Parathyroid adenoma (tissue), 2 donors: ENCODE results near the gene ZNF438.
A peak's percentile ranks its signal among the peaks of the same experiment; 100 is the strongest.
"Not testable (repeated sequence)": the region's sequence is repeated elsewhere in the genome, so short reads cannot be mapped to it uniquely, and the experiment has no call there.

Source experiments
- H2AFZ ChIP-seq: fragments of 300-600 bp; sonication (generic); one replicate; pipeline ENCODE4 v1.7.0; 2017; ENCODE audit warnings: antibody characterized with exemption, mild to moderate bottlenecking
- H3K27ac ChIP-seq: fragments of 300-600 bp; sonication (generic); one replicate; pipeline ENCODE4 v1.7.0; 2017
- H3K27me3 ChIP-seq: fragments of 300-600 bp; sonication (generic); one replicate; pipeline ENCODE4 v1.7.0; 2017; ENCODE audit warnings: low read length; ENCODE audit not compliant: control insufficient read depth, insufficient read depth
- H3K36me3 ChIP-seq: fragments of 300-600 bp; sonication (generic); one replicate; pipeline ENCODE4 v1.7.0; 2017; ENCODE audit warnings: low read length; ENCODE audit not compliant: control insufficient read depth, insufficient read depth
- H3K4me1 ChIP-seq: fragments of 300-600 bp; sonication (generic); one replicate; pipeline ENCODE4 v1.7.0; 2017; ENCODE audit warnings: control low read depth
- H3K4me2 ChIP-seq: fragments of 300-600 bp; sonication (generic); one replicate; pipeline ENCODE4 v1.7.0; 2017; ENCODE audit warnings: low read length
- H3K4me3 ChIP-seq: fragments of 300-600 bp; sonication (generic); one replicate; pipeline ENCODE4 v1.7.0; 2017; ENCODE audit warnings: low read depth, low read length
- H3K79me2 ChIP-seq: fragments of 300-600 bp; sonication (generic); one replicate; pipeline ENCODE4 v1.7.0; 2017; ENCODE audit warnings: control low read depth
- H3K9ac ChIP-seq: fragments of 300-600 bp; sonication (generic); one replicate; pipeline ENCODE4 v1.7.0; 2017; ENCODE audit warnings: mild to moderate bottlenecking
- H3K9me3 ChIP-seq: fragments of 300-600 bp; sonication (generic); one replicate; pipeline ENCODE4 v1.7.0; 2017; ENCODE audit warnings: low read length; ENCODE audit not compliant: control insufficient read depth
- TF ChIP-seq, protein P1 (sequence below): fragments of 300-600 bp; sonication (generic); IDR thresholded peaks from one replicate; pipeline ENCODE4 v1.7.0; 2017; ENCODE audit warnings: antibody characterized with exemption, mild to moderate bottlenecking
- donor health status: primary hyperparathyroidism.

The ZNF438 gene

GRCh38 chr10:31032258-31033132 lies 830 bp upstream of the ZNF438 start:
- peak overlapping the region; percentile 75 for H3K4me2 ChIP-seq
- H3K4me1 ChIP-seq = peaks cover 5% of the 10 kb centered on the region
- peak overlapping the region; percentile 99 for H3K27ac ChIP-seq
- TF ChIP-seq, protein P1, sequence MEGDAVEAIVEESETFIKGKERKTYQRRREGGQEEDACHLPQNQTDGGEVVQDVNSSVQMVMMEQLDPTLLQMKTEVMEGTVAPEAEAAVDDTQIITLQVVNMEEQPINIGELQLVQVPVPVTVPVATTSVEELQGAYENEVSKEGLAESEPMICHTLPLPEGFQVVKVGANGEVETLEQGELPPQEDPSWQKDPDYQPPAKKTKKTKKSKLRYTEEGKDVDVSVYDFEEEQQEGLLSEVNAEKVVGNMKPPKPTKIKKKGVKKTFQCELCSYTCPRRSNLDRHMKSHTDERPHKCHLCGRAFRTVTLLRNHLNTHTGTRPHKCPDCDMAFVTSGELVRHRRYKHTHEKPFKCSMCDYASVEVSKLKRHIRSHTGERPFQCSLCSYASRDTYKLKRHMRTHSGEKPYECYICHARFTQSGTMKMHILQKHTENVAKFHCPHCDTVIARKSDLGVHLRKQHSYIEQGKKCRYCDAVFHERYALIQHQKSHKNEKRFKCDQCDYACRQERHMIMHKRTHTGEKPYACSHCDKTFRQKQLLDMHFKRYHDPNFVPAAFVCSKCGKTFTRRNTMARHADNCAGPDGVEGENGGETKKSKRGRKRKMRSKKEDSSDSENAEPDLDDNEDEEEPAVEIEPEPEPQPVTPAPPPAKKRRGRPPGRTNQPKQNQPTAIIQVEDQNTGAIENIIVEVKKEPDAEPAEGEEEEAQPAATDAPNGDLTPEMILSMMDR = no peak
- no peaks in the 10 kb centered on the region for H3K36me3 ChIP-seq
- peak overlapping the region; percentile 99 for H2AFZ ChIP-seq
- no peaks in the 10 kb centered on the region for H3K79me2 ChIP-seq
- no peaks in the 10 kb centered on the region for H3K27me3 ChIP-seq
- H3K9ac ChIP-seq = peak overlapping the region; percentile 82
- H3K4me3 ChIP-seq = peak overlapping the region; percentile 92
- no peaks in the 10 kb centered on the region for H3K9me3 ChIP-seq

DNA sequence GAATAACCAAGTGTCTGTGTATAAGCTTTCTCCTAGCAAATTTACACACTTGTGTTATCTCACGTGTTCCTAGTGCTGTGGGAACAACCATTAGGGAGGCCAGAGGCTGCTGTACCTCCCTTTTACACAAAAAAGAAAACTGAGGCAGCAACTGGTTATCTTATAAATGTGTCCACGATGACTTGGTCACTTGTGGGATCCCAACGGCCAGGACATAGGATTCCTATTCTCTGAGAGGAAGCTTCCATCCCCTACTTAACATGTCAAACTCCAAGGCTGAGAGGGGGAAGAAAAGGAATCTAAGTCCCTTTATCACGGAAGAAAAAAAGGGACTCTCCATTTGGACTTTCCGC lies 484 bp downstream of the ZNF438 start:
- Histone ChIP-seq H3K36me3 (no peaks in the 10 kb centered on the region), H3K4me3 (peak overlapping the region; percentile 92), H3K9ac (peak overlapping the region; percentile 0), H3K27me3 (no peaks in the 10 kb centered on the region), H3K27ac (peak overlapping the region; percentile 99), H2AFZ (peak overlapping the region; percentile 99), H3K4me1 (peaks cover 5% of the 10 kb centered on the region), H3K4me2 (peak overlapping the region; percentile 75), H3K9me3 (no peaks in the 10 kb centered on the region), H3K79me2 (no peaks in the 10 kb centered on the region)
- TF ChIP-seq, protein P1 = no peak

DNA sequence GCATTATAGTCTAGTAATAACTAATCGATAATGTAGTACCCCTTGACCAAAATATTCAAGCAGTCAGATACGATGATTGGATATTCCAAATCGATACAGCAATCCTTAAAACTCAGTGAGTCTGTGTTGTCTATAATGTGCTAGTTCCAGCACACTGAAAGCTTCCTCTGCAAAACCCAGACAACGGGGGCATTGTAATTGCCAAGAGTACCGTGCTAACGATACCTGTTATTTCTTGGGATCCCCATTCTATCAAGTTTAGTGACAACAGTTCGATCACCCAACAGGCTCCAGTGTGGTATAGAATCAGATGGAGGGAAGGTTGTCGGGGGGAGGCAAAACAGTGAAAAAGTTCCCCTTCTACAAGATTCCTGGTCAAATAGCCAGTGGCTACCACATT lies 865 bp downstream of the ZNF438 start:
- H3K9ac ChIP-seq = no peak overlapping the region
- peak overlapping the region; percentile 75 for H3K4me2 ChIP-seq
- H2AFZ ChIP-seq = peak overlapping the region; percentile 99
- no peaks in the 10 kb centered on the region for H3K9me3 ChIP-seq
- no peaks in the 10 kb centered on the region for H3K79me2 ChIP-seq
- peak overlapping the region; percentile 99 for H3K27ac ChIP-seq
- no peaks in the 10 kb centered on the region for H3K36me3 ChIP-seq
- TF ChIP-seq, protein P1 = no peak
- peak overlapping the region; percentile 92 for H3K4me3 ChIP-seq
- no peaks in the 10 kb centered on the region for H3K27me3 ChIP-seq
- peaks cover 5% of the 10 kb centered on the region for H3K4me1 ChIP-seq

DNA sequence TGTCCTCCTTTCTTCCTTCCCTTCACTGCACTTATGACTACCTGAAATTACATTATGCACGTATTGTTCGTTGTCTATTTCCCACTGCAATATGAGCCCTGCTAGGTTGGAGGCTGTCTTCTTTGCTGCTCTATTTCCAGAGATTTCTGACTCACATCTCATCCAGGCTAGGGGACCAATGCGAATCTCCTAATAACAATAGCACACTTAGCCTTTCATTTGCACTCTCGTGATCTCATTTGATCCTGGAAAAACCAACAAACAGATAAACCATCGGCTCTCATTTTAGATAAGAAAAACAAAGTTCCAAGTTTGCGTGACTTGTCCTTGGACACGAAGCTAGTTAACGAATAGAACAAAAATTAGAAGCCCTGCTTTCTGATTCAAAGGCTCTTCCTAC lies 1.4 kb downstream of the ZNF438 start:
- no peaks in the 10 kb centered on the region for H3K79me2 ChIP-seq
- no peaks in the 10 kb centered on the region for H3K36me3 ChIP-seq
- no peak overlapping the region for H3K4me2 ChIP-seq
- no peaks in the 10 kb centered on the region for H3K9me3 ChIP-seq
- H3K9ac ChIP-seq = no peak overlapping the region
- peaks cover 5% of the 10 kb centered on the region for H3K4me1 ChIP-seq
- H3K4me3 ChIP-seq = no peak overlapping the region
- TF ChIP-seq, protein P1 = no peak
- no peak overlapping the region for H2AFZ ChIP-seq
- no peaks in the 10 kb centered on the region for H3K27me3 ChIP-seq
- no peak overlapping the region for H3K27ac ChIP-seq

GRCh38 chr10:31028081-31028480 lies 3.6 kb downstream of the ZNF438 start:
- H3K9ac ChIP-seq = no peak overlapping the region
- H3K4me2 ChIP-seq = no peak overlapping the region
- no peaks in the 10 kb centered on the region for H3K79me2 ChIP-seq
- no peaks in the 10 kb centered on the region for H3K27me3 ChIP-seq
- no peaks in the 10 kb centered on the region for H3K9me3 ChIP-seq
- TF ChIP-seq, protein P1 = no peak
- H3K36me3 ChIP-seq = no peaks in the 10 kb centered on the region
- H2AFZ ChIP-seq = no peak overlapping the region
- peaks cover 5% of the 10 kb centered on the region for H3K4me1 ChIP-seq
- no peak overlapping the region for H3K4me3 ChIP-seq
- H3K27ac ChIP-seq = no peak overlapping the region

GRCh38 chr10:31026279-31026678 lies 5.4 kb downstream of the ZNF438 start:
- H3K4me3 ChIP-seq, H3K4me1 ChIP-seq, H3K4me2 ChIP-seq: not testable (repeated sequence)

More at GRCh38 chr10:31026279-31026678, 5.4 kb downstream of the ZNF438 start:
- H3K36me3 ChIP-seq, H3K27ac ChIP-seq, H3K9me3 ChIP-seq, H3K9ac ChIP-seq, H3K79me2 ChIP-seq, H2AFZ ChIP-seq, H3K27me3 ChIP-seq: not testable (repeated sequence)
